Measurements from ENCODE around the gene PDE4D. TPM values are rescaled to one million over a fixed set of nuclear protein-coding genes. Genes with fewer than 3 reads are reported as not detected.

PDE4D gene
- total RNA-seq, 2 experiments from 2014 or later, result 164 to 175 TPM

- Histone ChIP-seq H3K27me3 (ENCODE audit: control insufficient read depth in 1 of 2, insufficient read depth in 2 of 2, low read length in 2 of 2) (peaks cover 8 to 19% of the 10 kb centered on the region in 2 experiments), H3K36me3 (ENCODE audit: insufficient read depth, low read length) (no peaks in the 10 kb centered on the region), H3K4me1 (ENCODE audit: insufficient read depth, low read length) (peaks cover 7% of the 10 kb centered on the region), H3K27ac (ENCODE audit: low read depth in 1 of 2, low read length in 2 of 2) (no peak overlapping the region), H3K9me3 (ENCODE audit: control insufficient read depth in 1 of 2, insufficient read depth in 1 of 2, low read length in 2 of 2) (no peaks in the 10 kb centered on the region), H3K4me3 (ENCODE audit: low read length) (no peak overlapping the region)
- Mint-ChIP-seq H3K4me1 (ENCODE audit: low read depth) (no peaks in the 10 kb centered on the region), H3K36me3 (ENCODE audit: low read depth) (no peaks in the 10 kb centered on the region), H3K27ac (no peak overlapping the region), H3K27me3 (peaks cover 16% of the 10 kb centered on the region), H3K9me3 (no peaks in the 10 kb centered on the region), H3K4me3 (no peak overlapping the region)
- CTCF ChIA-PET, result no interaction called here
- no peak for TF ChIP-seq CTCF (IDR thresholded peaks at IDR 0.05)
- ATAC-seq (ENCODE audit: poor library complexity) (no peak), DNase-seq (no peak)
- POLR2A ChIA-PET, result no interaction called here
- intact Hi-C loops (cut with DNase I, micrococcal nuclease), result no loop called here
These were observed 120.8 kb downstream of the PDE4D start for GRCh38 chr5:59772757-59773156.

- peaks cover 7% of the 10 kb centered on the region for H3K4me1 ChIP-seq (ENCODE audit: insufficient read depth, low read length)
These were observed 121.3 kb downstream of the PDE4D start for GRCh38 chr5:59772206-59772605.

GRCh38 chr5:59770953-59771352 is 122.6 kb downstream of the PDE4D start:
- Histone ChIP-seq H3K27me3 (ENCODE audit: control insufficient read depth in 1 of 2, insufficient read depth in 2 of 2, low read length in 2 of 2) (peaks cover 8 to 25% of the 10 kb centered on the region in 2 experiments), H3K36me3 (ENCODE audit: insufficient read depth, low read length) (no peaks in the 10 kb centered on the region), H3K9me3 (ENCODE audit: control insufficient read depth in 1 of 2, insufficient read depth in 1 of 2, low read length in 2 of 2) (no peaks in the 10 kb centered on the region), H3K27ac (ENCODE audit: low read depth in 1 of 2, low read length in 2 of 2) (no peak overlapping the region), H3K4me1 (ENCODE audit: insufficient read depth, low read length) (peaks cover 7% of the 10 kb centered on the region), H3K4me3 (ENCODE audit: low read length) (no peak overlapping the region)
- no peak for TF ChIP-seq CTCF (IDR thresholded peaks at IDR 0.05)
- POLR2A ChIA-PET, result no interaction called here
- peaks cover 29% of the 10 kb centered on the region for H3K27me3 Mint-ChIP-seq
- CTCF ChIA-PET, result no interaction called here
- DNase-seq, result no peak
- H3K9me3 Mint-ChIP-seq, result no peaks in the 10 kb centered on the region
- ATAC-seq (ENCODE audit: poor library complexity), result no peak
- no peaks in the 10 kb centered on the region for H3K4me1 Mint-ChIP-seq (ENCODE audit: low read depth)
- H3K27ac Mint-ChIP-seq, result no peak overlapping the region
- H3K36me3 Mint-ChIP-seq (ENCODE audit: low read depth), result no peaks in the 10 kb centered on the region
- intact Hi-C loops (cut with DNase I, micrococcal nuclease), result no loop called here
- no peak overlapping the region for H3K4me3 Mint-ChIP-seq

More at GRCh38 chr5:59772206-59772605, 121.3 kb downstream of the PDE4D start:
- Histone ChIP-seq H3K9me3 (ENCODE audit: control insufficient read depth in 1 of 2, insufficient read depth in 1 of 2, low read length in 2 of 2) (no peaks in the 10 kb centered on the region), H3K27me3 (ENCODE audit: control insufficient read depth in 1 of 2, insufficient read depth in 2 of 2, low read length in 2 of 2) (peaks cover 8 to 20% of the 10 kb centered on the region in 2 experiments), H3K27ac (ENCODE audit: low read depth in 1 of 2, low read length in 2 of 2) (no peak overlapping the region), H3K36me3 (ENCODE audit: insufficient read depth, low read length) (no peaks in the 10 kb centered on the region), H3K4me3 (ENCODE audit: low read length) (no peak overlapping the region)
- no peaks in the 10 kb centered on the region for H3K36me3 Mint-ChIP-seq (ENCODE audit: low read depth)
- ChIA-PET CTCF (no interaction called here), POLR2A (no interaction called here)
- no peak for ATAC-seq (ENCODE audit: poor library complexity)
- intact Hi-C loops (cut with DNase I, micrococcal nuclease), result no loop called here
- no peak for DNase-seq
- H3K9me3 Mint-ChIP-seq, result no peaks in the 10 kb centered on the region
- no peak overlapping the region for H3K4me3 Mint-ChIP-seq
- peaks cover 22% of the 10 kb centered on the region for H3K27me3 Mint-ChIP-seq
- no peak for TF ChIP-seq CTCF (IDR thresholded peaks at IDR 0.05)
- no peak overlapping the region for H3K27ac Mint-ChIP-seq
- H3K4me1 Mint-ChIP-seq (ENCODE audit: low read depth), result no peaks in the 10 kb centered on the region
